NT2/D1 (cell line): ENCODE results near the gene RTTN.

Experiments used
- SUZ12 ChIP-seq: IDR thresholded peaks from 2 replicates; pipeline ENCODE4 v1.6.1; 2011; ENCODE audit not compliant: insufficient read length, insufficient read depth; ENCODE audit errors: extremely low read depth
- YY1 ChIP-seq: IDR thresholded peaks from 2 replicates; pipeline ENCODE4 v1.6.1; 2011; ENCODE audit not compliant: insufficient read length, insufficient read depth
- ZNF274 ChIP-seq: IDR thresholded peaks from 2 replicates; pipeline ENCODE4 v1.6.1; 2011; ENCODE audit warnings: mild to moderate bottlenecking, low read depth, low read length

DNA sequence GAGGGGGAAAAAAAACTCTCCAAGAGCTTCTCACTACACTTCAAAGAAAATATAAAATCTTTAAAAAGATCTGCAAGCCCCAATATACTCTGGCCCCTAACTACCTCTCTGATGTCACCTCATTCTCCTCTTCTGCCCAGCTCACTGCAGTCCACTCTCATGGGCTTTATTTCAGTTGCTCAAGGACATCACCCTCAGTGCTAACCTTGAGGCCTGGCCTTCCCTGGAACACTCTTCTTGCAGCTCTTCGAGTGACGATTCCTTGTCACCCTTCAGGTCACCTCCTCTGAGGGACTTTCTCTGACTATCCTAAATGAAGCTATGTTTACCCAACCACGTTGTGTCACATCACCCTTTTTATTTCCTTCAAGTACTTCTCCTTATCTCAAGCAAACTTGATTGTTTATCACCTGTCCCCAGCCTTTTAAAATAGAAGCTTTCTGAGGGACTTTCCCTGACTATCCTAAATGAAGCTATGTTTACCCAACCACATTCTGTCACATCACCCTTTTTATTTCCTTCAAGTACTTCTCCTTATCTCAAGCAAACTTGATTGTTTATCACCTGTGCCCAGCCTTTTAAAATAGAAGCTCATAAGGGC is 10.4 kb downstream of the RTTN start:
- no peak for TF ChIP-seq YY1
- no peak for TF ChIP-seq ZNF274
- no peak for TF ChIP-seq SUZ12
